22Rv1 (cell line): ENCODE measurements around the gene ITPR1.

Source experiments
- CTCF ChIP-seq: fragments of 450-650 bp; IDR thresholded peaks from 2 replicates; pipeline ENCODE4 v1.5.1; 2017; ENCODE audit warnings: mild to moderate bottlenecking
- ZFX ChIP-seq: fragments of 450-650 bp; IDR thresholded peaks from 2 replicates; pipeline ENCODE4 v1.6.1; 2017; ENCODE audit warnings: antibody characterized with exemption, borderline replicate concordance

GRCh38 chr3:4778119-4778518 lies 285.0 kb downstream of the ITPR1 start:
- TF ChIP-seq CTCF (no peak), ZFX (no peak)
